Right atrium auricular region (tissue), 2 donors: ENCODE data around the gene PLS1. TPM values are rescaled to one million over a fixed set of nuclear protein-coding genes. Genes with fewer than 3 reads are reported as not detected.
A peak's percentile ranks its signal among the peaks of the same experiment; 100 is the strongest.
"Not testable (repeated sequence)": the region's sequence is repeated elsewhere in the genome, so short reads cannot be mapped to it uniquely, and the experiment has no call there.

Source experiments
- DNase-seq: peaks from one replicate; pipeline ENCODE4 v3.0.0-alpha.2; 2019; ENCODE audit warnings: low spot score
- H3K27ac ChIP-seq, 2 donors: fragments of 200-600 bp; sonication (generic); 1 replicate in 1 of 2; 2 replicates in 1 of 2; pipeline ENCODE4 v1.5.1; 2016 to 2019
- H3K27me3 ChIP-seq, 2 donors: fragments of 200-600 bp; sonication (generic); one replicate each; pipeline versions ENCODE4 v1.5.1 to v1.6.0; 2017 to 2019
- H3K36me3 ChIP-seq: fragments of 200-600 bp; sonication (generic); one replicate; pipeline ENCODE4 v1.5.1; 2016
- H3K4me1 ChIP-seq, 2 donors: fragments of 200-600 bp; sonication (generic); one replicate each; pipeline versions ENCODE4 v1.5.1 to v1.6.0; 2017 to 2019
- H3K4me3 ChIP-seq, 2 donors: fragments of 200-600 bp; sonication (generic); 1 replicate in 1 of 2; 2 replicates in 1 of 2; pipeline ENCODE4 v1.5.1; 2017 to 2019; ENCODE audit warnings: mild to moderate bottlenecking in 1 of 2, moderate library complexity in 1 of 2
- H3K9me3 ChIP-seq, 2 donors: fragments of 200-600 bp; sonication (generic); one replicate each; pipeline ENCODE4 v1.5.1; 2019
- total RNA-seq, 2 donors: library from RNA; depleted of rRNA; stranded (reverse); fragments of >200 nt; gene quantifications; one replicate each; pipeline ENCODE4 v1.1.0, GENCODE V29; 2016
- TF ChIP-seq, protein P1 (sequence below), 2 donors: fragments of 200-600 bp; sonication (generic); IDR thresholded peaks; one replicate each; pipeline ENCODE4 v1.5.1; 2019; ENCODE audit warnings: antibody characterized with exemption in 2 of 2

PLS1 gene
- total RNA-seq, 2 donors from 2014 or later, result 0.96 to 2.3 TPM

- TF ChIP-seq, protein P1, sequence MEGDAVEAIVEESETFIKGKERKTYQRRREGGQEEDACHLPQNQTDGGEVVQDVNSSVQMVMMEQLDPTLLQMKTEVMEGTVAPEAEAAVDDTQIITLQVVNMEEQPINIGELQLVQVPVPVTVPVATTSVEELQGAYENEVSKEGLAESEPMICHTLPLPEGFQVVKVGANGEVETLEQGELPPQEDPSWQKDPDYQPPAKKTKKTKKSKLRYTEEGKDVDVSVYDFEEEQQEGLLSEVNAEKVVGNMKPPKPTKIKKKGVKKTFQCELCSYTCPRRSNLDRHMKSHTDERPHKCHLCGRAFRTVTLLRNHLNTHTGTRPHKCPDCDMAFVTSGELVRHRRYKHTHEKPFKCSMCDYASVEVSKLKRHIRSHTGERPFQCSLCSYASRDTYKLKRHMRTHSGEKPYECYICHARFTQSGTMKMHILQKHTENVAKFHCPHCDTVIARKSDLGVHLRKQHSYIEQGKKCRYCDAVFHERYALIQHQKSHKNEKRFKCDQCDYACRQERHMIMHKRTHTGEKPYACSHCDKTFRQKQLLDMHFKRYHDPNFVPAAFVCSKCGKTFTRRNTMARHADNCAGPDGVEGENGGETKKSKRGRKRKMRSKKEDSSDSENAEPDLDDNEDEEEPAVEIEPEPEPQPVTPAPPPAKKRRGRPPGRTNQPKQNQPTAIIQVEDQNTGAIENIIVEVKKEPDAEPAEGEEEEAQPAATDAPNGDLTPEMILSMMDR (IDR thresholded peaks at IDR 0.05), result no peak
- Histone ChIP-seq H3K4me3 (no peak overlapping the region), H3K4me1 (peaks cover 0 to 13% of the 10 kb centered on the region in 2 donors), H3K27ac (no peak overlapping the region), H3K36me3 (no peaks in the 10 kb centered on the region), H3K27me3 (no peaks in the 10 kb centered on the region), H3K9me3 (no peaks in the 10 kb centered on the region)
- DNase-seq, result no peak
Measured at GRCh38 chr3:142732066-142732465, 135.9 kb downstream of the PLS1 start.

- no peak for DNase-seq
- Histone ChIP-seq H3K36me3 (no peaks in the 10 kb centered on the region), H3K27me3 (no peaks in the 10 kb centered on the region), H3K4me1 (peaks cover 0 to 13% of the 10 kb centered on the region in 2 donors), H3K9me3 (no peaks in the 10 kb centered on the region), H3K27ac (peak overlapping the region; percentile 56 to 64), H3K4me3 (no peak overlapping the region)
- TF ChIP-seq, protein P1 (IDR thresholded peaks at IDR 0.05), result no peak
Measured at GRCh38 chr3:142734834-142735233, 138.6 kb downstream of the PLS1 start.

- DNase-seq, result no peak
- no peaks in the 10 kb centered on the region for H3K36me3 ChIP-seq
- H3K27ac ChIP-seq, result peak overlapping the region; percentile 56 to 64
- TF ChIP-seq, protein P1 (IDR thresholded peaks at IDR 0.05), result no peak
- H3K9me3 ChIP-seq, result no peaks in the 10 kb centered on the region
- no peaks in the 10 kb centered on the region for H3K27me3 ChIP-seq
- peaks cover 0 to 13% of the 10 kb centered on the region in 2 donors for H3K4me1 ChIP-seq
- no peak overlapping the region for H3K4me3 ChIP-seq
Measured at GRCh38 chr3:142735462-142735861, 139.3 kb downstream of the PLS1 start.

- Histone ChIP-seq H3K4me1 (peaks cover 0 to 13% of the 10 kb centered on the region in 2 donors), H3K36me3 (no peaks in the 10 kb centered on the region), H3K9me3 (no peaks in the 10 kb centered on the region), H3K27me3 (no peaks in the 10 kb centered on the region), H3K4me3 (no peak overlapping the region), H3K27ac (no peak overlapping the region)
- TF ChIP-seq, protein P1 (IDR thresholded peaks at IDR 0.05), result no peak
- no peak for DNase-seq
Measured at GRCh38 chr3:142738396-142738795, 142.2 kb downstream of the PLS1 start.

- no peak for DNase-seq
- H3K27ac ChIP-seq, result no peak overlapping the region
- no peak overlapping the region for H3K4me3 ChIP-seq
- peaks cover 12% of the 10 kb centered on the region for H3K36me3 ChIP-seq
- no peaks in the 10 kb centered on the region for H3K27me3 ChIP-seq
- TF ChIP-seq, protein P1 (IDR thresholded peaks at IDR 0.05), result no peak
- H3K9me3 ChIP-seq, result no peaks in the 10 kb centered on the region
- no peaks in the 10 kb centered on the region for H3K4me1 ChIP-seq
Measured at GRCh38 chr3:142746646-142747045, 150.5 kb downstream of the PLS1 start.

DNA sequence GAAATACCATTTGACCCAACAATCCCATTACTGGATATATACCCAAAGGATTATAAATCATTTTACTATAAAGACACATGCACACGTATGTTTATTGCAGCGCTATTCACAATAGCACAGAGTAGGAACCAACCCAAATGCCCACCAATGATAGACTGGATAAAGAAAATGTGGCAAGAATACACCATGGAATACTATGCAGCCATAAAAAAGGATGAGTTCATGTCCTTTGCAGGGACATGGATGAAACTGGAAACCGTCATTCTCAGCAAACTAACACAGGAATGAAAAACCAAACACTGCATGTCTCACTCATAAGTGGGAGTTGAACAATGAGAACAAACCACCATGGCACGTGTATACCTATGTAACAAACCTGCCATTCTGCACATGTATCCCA, 154.3 kb downstream of the PLS1 start:
- not testable (repeated sequence) for H3K4me1 ChIP-seq, H3K9me3 ChIP-seq, H3K4me3 ChIP-seq, H3K27me3 ChIP-seq, DNase-seq, H3K27ac ChIP-seq
- H3K36me3 ChIP-seq, result peaks cover 12% of the 10 kb centered on the region

GRCh38 chr3:142752605-142753004, 156.4 kb downstream of the PLS1 start:
- not testable (repeated sequence) for H3K4me3 ChIP-seq, H3K27me3 ChIP-seq, DNase-seq, H3K27ac ChIP-seq, H3K4me1 ChIP-seq, H3K9me3 ChIP-seq
- peaks cover 12% of the 10 kb centered on the region for H3K36me3 ChIP-seq
